ENCODE measurements around the gene ZCRB1.

Gene ZCRB1

DNA sequence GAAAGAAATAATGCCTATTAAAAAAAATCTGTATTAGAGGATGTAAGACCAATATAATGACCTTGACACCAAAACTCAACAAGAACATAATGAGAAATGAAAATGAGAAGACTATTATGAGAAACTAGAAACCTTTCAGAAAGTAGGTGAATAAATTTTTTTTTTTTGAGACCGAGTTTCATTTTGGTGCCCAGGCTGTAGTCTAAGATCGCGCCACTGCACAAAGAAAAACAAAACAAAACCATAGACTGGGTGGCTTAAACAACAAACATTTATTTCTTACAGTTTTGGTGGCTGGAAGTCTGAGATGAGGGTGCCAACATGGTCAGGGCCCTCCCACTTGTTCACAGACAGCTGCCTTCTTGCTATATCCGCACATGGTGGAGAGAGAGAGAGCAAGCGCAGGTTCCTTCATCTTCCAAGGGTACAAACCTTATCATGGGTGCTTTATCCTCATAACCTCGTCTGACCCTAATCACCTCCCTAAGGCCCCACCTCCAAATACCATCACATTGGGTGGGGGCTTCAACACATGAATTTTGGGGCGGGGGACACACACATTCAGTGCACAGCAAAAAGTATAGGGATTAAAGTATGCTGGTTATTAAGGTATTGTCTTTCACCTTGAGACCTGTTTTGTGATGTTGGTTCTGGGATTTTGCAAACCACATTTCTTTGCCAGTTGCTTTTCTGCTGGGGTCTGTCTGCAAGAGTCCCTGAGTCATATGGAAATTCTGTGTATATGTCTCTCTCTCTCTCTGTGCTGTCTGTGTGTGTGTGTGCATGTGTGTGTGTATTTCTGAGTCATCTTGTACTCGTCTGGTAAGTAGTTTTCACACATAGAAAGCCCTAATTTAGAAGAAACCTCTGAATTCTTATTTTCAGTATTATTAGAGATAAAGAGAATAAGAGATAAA, 26.2 kb downstream of the ZCRB1 start:
- TF ChIP-seq, protein P1, sequence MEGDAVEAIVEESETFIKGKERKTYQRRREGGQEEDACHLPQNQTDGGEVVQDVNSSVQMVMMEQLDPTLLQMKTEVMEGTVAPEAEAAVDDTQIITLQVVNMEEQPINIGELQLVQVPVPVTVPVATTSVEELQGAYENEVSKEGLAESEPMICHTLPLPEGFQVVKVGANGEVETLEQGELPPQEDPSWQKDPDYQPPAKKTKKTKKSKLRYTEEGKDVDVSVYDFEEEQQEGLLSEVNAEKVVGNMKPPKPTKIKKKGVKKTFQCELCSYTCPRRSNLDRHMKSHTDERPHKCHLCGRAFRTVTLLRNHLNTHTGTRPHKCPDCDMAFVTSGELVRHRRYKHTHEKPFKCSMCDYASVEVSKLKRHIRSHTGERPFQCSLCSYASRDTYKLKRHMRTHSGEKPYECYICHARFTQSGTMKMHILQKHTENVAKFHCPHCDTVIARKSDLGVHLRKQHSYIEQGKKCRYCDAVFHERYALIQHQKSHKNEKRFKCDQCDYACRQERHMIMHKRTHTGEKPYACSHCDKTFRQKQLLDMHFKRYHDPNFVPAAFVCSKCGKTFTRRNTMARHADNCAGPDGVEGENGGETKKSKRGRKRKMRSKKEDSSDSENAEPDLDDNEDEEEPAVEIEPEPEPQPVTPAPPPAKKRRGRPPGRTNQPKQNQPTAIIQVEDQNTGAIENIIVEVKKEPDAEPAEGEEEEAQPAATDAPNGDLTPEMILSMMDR (IDR thresholded peaks at IDR 0.05; ENCODE audit: low read depth, low read length, missing control alignments): no peak

DNA sequence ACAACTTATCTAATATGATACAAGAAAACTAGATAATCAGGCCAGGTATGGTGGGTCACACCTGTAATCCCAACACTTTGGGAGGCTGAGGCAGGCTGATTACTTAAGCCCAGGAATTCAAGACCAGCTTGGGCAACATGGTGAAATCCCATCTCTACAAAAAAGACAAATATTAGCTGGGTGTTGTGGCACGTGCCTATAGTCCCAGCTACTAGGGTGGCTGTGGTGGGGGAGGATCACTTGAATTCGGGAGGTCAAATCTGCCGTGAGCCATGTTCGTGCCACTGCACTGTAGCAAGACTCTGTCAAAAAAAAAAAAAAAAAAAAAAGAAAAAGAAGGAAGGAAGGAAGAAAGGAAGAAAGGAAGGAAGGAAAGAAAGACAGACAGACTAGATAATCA, 27.0 kb downstream of the ZCRB1 start:
- Histone ChIP-seq H3K36me3 (replicated peaks) (no peaks in the 10 kb centered on the region), H3K27ac (no peak overlapping the region), H3K4me3 (ENCODE audit: low read depth, low read length) (no peak overlapping the region), H3K27me3 (replicated peaks) (no peaks in the 10 kb centered on the region)
- no peak for DNase-seq
- in situ Hi-C loops (cut with HindIII; ENCODE audit: low pct_ligation_motif_present, low sequenced_read_pairs): no loop called here
- TF ChIP-seq, protein P1 (IDR thresholded peaks at IDR 0.05; ENCODE audit: low read depth, low read length, missing control alignments): no peak

More for the DNA sequence above, 26.2 kb downstream of the ZCRB1 start:
- Histone ChIP-seq H3K27ac (no peak overlapping the region), H3K4me3 (ENCODE audit: low read depth, low read length) (no peak overlapping the region), H3K27me3 (replicated peaks) (no peaks in the 10 kb centered on the region), H3K36me3 (replicated peaks) (no peaks in the 10 kb centered on the region)
- in situ Hi-C loops (cut with HindIII; ENCODE audit: low pct_ligation_motif_present, low sequenced_read_pairs): no loop called here
- DNase-seq: peak; percentile 78

DNA sequence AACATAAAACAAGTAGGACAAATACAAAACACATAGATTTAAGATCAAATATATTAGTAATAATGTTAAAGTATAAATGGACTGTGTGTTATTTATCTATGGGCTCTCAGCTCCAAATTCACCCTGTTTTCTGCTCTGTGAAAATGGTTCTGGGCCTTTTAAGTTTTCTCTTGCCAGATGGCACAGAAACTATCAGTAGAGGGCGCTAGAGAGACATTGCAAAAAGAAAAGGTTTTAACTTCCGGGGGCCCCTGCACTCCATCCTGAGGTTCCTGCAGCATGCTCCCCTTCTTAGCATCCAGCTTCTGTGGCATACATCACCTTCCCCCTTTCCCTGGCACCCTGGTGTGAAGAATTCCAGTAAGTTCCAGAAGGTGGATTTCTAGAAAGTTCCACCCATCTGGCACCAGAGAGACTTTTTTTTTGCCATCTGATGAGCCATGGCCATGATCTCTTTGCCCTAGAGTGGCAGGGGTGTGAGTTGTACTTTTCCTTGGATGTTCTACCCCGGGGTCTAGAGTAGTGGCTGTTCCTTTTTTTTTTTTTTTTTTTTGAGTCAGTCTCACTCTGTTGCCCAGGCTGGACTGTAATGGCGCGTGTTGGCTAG, 29.3 kb downstream of the ZCRB1 start:
- TF ChIP-seq, protein P1 (IDR thresholded peaks at IDR 0.05; ENCODE audit: low read depth, low read length, missing control alignments): peak; percentile 65
- no peaks in the 10 kb centered on the region for H3K27me3 ChIP-seq (replicated peaks)
- DNase-seq: no peak
- no peak overlapping the region for H3K27ac ChIP-seq
- in situ Hi-C loops (cut with HindIII; ENCODE audit: low pct_ligation_motif_present, low sequenced_read_pairs): no loop called here
- H3K36me3 ChIP-seq (replicated peaks): no peaks in the 10 kb centered on the region
- H3K4me3 ChIP-seq (ENCODE audit: low read depth, low read length): no peak overlapping the region

DNA sequence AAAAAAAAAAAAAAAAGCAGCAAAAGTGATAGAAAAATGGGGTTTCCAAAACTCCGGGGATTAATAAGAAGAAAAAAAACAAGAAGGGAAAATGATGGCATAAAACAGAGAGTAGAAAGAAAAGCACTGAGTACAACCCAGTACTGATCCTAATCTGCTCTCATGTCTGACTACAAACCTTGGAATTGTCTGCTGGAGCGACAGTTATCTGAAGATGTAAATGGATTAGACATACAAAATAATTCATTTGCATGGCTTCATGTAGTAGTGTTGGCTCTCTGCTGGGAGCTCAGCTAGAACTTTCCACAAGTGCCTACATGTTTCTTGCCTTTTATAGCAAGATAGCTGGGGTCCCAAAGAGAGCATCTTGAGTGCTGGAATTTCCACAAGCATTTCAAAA, 34.2 kb downstream of the ZCRB1 start:
- H3K27ac ChIP-seq: no peak overlapping the region
- no peak for DNase-seq
- no peak overlapping the region for H3K4me3 ChIP-seq (ENCODE audit: low read depth, low read length)
- TF ChIP-seq, protein P1 (IDR thresholded peaks at IDR 0.05; ENCODE audit: low read depth, low read length, missing control alignments): no peak
- H3K36me3 ChIP-seq (replicated peaks): no peaks in the 10 kb centered on the region
- in situ Hi-C loops (cut with HindIII; ENCODE audit: low pct_ligation_motif_present, low sequenced_read_pairs): no loop called here
- H3K27me3 ChIP-seq (replicated peaks): no peaks in the 10 kb centered on the region

DNA sequence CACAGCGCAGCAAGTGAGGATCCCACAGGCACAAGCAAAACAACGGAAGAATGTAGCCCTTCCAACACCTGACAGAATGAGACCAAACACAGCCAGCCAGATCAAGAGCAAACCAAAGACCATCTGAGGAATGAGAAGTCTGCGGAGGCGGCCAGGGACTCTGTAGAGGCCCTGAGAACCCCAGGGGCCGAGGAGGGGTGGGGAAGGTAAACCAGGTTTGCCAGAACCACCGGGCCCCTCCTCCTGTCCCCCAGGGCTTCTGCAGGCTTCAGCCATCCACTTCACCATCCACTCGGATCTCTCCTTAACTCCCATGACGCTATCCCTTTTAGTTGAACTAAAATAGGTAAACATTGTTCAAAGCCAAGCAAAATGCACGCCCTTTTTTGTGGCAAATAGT, 37.4 kb downstream of the ZCRB1 start:
- Histone ChIP-seq H3K27me3 (replicated peaks) (no peaks in the 10 kb centered on the region), H3K27ac (no peak overlapping the region), H3K36me3 (replicated peaks) (no peaks in the 10 kb centered on the region), H3K4me3 (ENCODE audit: low read depth, low read length) (no peak overlapping the region)
- TF ChIP-seq, protein P1 (IDR thresholded peaks at IDR 0.05; ENCODE audit: low read depth, low read length, missing control alignments): no peak
- in situ Hi-C loops (cut with HindIII; ENCODE audit: low pct_ligation_motif_present, low sequenced_read_pairs): no loop called here
- no peak for DNase-seq
